B cell (primary cell): Measurements from ENCODE around the gene AOPEP. TPM values are rescaled to one million over a fixed set of nuclear protein-coding genes. Genes with fewer than 3 reads are reported as not detected.

Source experiments
- ATAC-seq: fragments of 200-7000 bp; cut with Tn5 transposase; one replicate; pipeline ENCODE4 v1.10.0; 2021; ENCODE audit warnings: low read depth, mild to moderate bottlenecking, moderate number of reproducible peaks, moderate library complexity
- CTCF ChIA-PET: fragments of 350-600 bp; sonication (Branson Sonifier 250); formaldehyde crosslinking; loops from one replicate; lab custom pipeline; 2021; ENCODE audit warnings: antibody characterized with exemption, inconsistent platforms; lab: Charles Lee
- POLR2A ChIA-PET: fragments of 350-600 bp; sonication (Branson Sonifier 250); formaldehyde crosslinking; loops from one replicate; lab custom pipeline; 2021; ENCODE audit warnings: antibody characterized with exemption; lab: Charles Lee
- DNase-seq: peaks from one replicate; pipeline ENCODE4 v3.0.0; 2013
- H2AFZ ChIP-seq: 2 replicates; pipeline ENCODE4 v1.6.1; 2012; ENCODE audit warnings: mild to moderate bottlenecking, low read depth, low read length; ENCODE audit not compliant: insufficient read depth, poor library complexity, severe bottlenecking
- H3K27ac ChIP-seq, 2 donors: 1 replicate in 1 of 2; 2 replicates in 1 of 2; pipeline ENCODE4 v1.5.1; 2012 to 2013; ENCODE audit warnings: low read length in 2 of 2, mild to moderate bottlenecking in 2 of 2, moderate library complexity in 1 of 2
- H3K27me3 ChIP-seq, 4 experiments: fragments of 200-600 bp in 1 of 4; sonication (generic) in 1 of 4; replicated peaks in 1 of 4; 1 replicate in 2 of 4; 2 replicates in 2 of 4; pipeline versions ENCODE4 v1.6.1 to v1.7.0; 2013 to 2016; ENCODE audit warnings: low read length in 3 of 4, mild to moderate bottlenecking in 2 of 4, mixed read lengths in 1 of 4, moderate library complexity in 1 of 4; ENCODE audit not compliant: insufficient read depth in 4 of 4, control insufficient read depth in 3 of 4; ENCODE audit errors: control extremely low read depth in 1 of 4
- H3K36me3 ChIP-seq, 2 experiments: replicated peaks in 1 of 2; 1 replicate in 1 of 2; 2 replicates in 1 of 2; pipeline versions ENCODE4 v1.6.1 to v1.7.1; 2013; ENCODE audit warnings: low read length in 1 of 2; ENCODE audit not compliant: insufficient read depth in 2 of 2, control insufficient read depth in 1 of 2; ENCODE audit errors: control extremely low read depth in 1 of 2, extremely low read depth in 1 of 2
- H3K4me1 ChIP-seq, 2 donors: fragments of 200-600 bp in 1 of 2; sonication (generic) in 1 of 2; 1 replicate in 1 of 2; 2 replicates in 1 of 2; pipeline versions ENCODE4 v1.5.1 to v1.6.1; 2013 to 2017; ENCODE audit warnings: low read length in 2 of 2; ENCODE audit not compliant: control insufficient read depth in 2 of 2, insufficient read depth in 2 of 2
- H3K4me2 ChIP-seq: replicated peaks from 2 replicates; pipeline ENCODE3; 2012; ENCODE audit warnings: mild to moderate bottlenecking, low read depth, low read length; ENCODE audit not compliant: poor library complexity, severe bottlenecking
- H3K4me3 ChIP-seq, 5 experiments: fragments of 200-600 bp in 1 of 5; sonication (generic) in 1 of 5; 1 replicate in 3 of 5; 2 replicates in 2 of 5; pipeline versions ENCODE4 v1.5.1 to v1.7.0; 2011 to 2016; ENCODE audit warnings: low read length in 4 of 5, mild to moderate bottlenecking in 4 of 5, low read depth in 2 of 5, control low read depth in 1 of 5, moderate library complexity in 1 of 5; ENCODE audit not compliant: insufficient read depth in 1 of 5; ENCODE audit errors: control extremely low read depth in 1 of 5, extremely low read depth in 1 of 5
- H3K79me2 ChIP-seq: fragments of 200-600 bp; sonication (generic); one replicate; pipeline ENCODE4 v1.6.0; 2016; ENCODE audit warnings: low read length; ENCODE audit not compliant: control insufficient read depth, insufficient read depth
- H3K9ac ChIP-seq: fragments of 200-600 bp; sonication (generic); 2 replicates; pipeline ENCODE4 v1.6.1; 2017; ENCODE audit warnings: mild to moderate bottlenecking, low read length, moderate library complexity
- H3K9me3 ChIP-seq, 3 donors: one replicate each; pipeline versions ENCODE4 v1.6.1 to v1.7.1; 2013; ENCODE audit warnings: low read length in 2 of 3; ENCODE audit not compliant: control insufficient read depth in 2 of 3, insufficient read depth in 1 of 3; ENCODE audit errors: control extremely low read depth in 1 of 3
- H4K20me1 ChIP-seq: 2 replicates; pipeline ENCODE4 v1.6.0; 2012; ENCODE audit warnings: mild to moderate bottlenecking, low read length; ENCODE audit not compliant: insufficient read depth, control insufficient read depth, poor library complexity, severe bottlenecking
- H3K27ac Mint-ChIP-seq: one replicate; pipeline ENCODE4 v1.8.0; 2021; ENCODE audit warnings: mixed read lengths
- H3K27me3 Mint-ChIP-seq: one replicate; pipeline ENCODE4 v1.8.0; 2021; ENCODE audit warnings: mixed read lengths
- H3K4me1 Mint-ChIP-seq: one replicate; pipeline ENCODE4 v1.8.0; 2021; ENCODE audit warnings: mixed read lengths
- H3K4me3 Mint-ChIP-seq: one replicate; pipeline ENCODE4 v1.8.0; 2021; ENCODE audit warnings: mixed read lengths
- H3K9me3 Mint-ChIP-seq: one replicate; pipeline ENCODE4 v1.8.0; 2022; ENCODE audit warnings: mixed read lengths; ENCODE audit not compliant: insufficient read depth
- CTCF ChIP-seq: fragments of 200-600 bp; IDR thresholded peaks from one replicate; pipeline ENCODE4 v1.8.0; 2022; ENCODE audit warnings: antibody characterized with exemption, mild to moderate bottlenecking
- EZH2 ChIP-seq: IDR thresholded peaks from 2 replicates; pipeline ENCODE4 v1.6.1; 2012; ENCODE audit warnings: borderline replicate concordance, low read depth, mild to moderate bottlenecking, moderate library complexity, low read length; ENCODE audit not compliant: insufficient read depth, poor library complexity, severe bottlenecking
- WGBS: methylation state at CpG from one replicate; pipeline ENCODE4 v1.1.5; 2013; ENCODE audit warnings: missing lambda C conversion rate; ENCODE audit not compliant: insufficient coverage; 5-methylcytosine and 5-hydroxymethylcytosine counted together
- intact Hi-C: fragments of 100-400 bp; cut with micrococcal nuclease; formaldehyde crosslinking; loops from one replicate; pipeline ENCODE4 v1.10.0; 2022
- polyA plus RNA-seq: library from polyadenylated mRNA; depleted of rRNA; stranded (reverse); fragments of >200 nt; gene quantifications from 2 replicates; pipeline ENCODE4 v1.2.3, GENCODE V29; 2012
- total RNA-seq, 2 donors: library from RNA; stranded (reverse); fragments of 120-200 nt in 1 of 2; gene quantifications; 1 replicate in 1 of 2; 2 replicates in 1 of 2; pipeline versions ENCODE4 v1.2.3 to v1.2.4, GENCODE V29; 2013 to 2022

AOPEP gene
- total and polyA plus RNA-seq, 2 donors (not counting 1 experiment from before 2014, with no cell fraction given) = 5.1 to 35.8 TPM

- H3K9me3 Mint-ChIP-seq = no peaks in the 10 kb centered on the region
- no peak overlapping the region for H3K4me2 ChIP-seq
- no peak overlapping the region for H3K4me3 Mint-ChIP-seq
- H4K20me1 ChIP-seq = no peaks in the 10 kb centered on the region
- H3K4me3 ChIP-seq = no peak overlapping the region
- H3K9me3 ChIP-seq = no peaks in the 10 kb centered on the region
- H3K27me3 ChIP-seq = no peaks in the 10 kb centered on the region
- 99% methylated on average over 10 of the region's 17 CpGs for WGBS
- ATAC-seq (no peak), DNase-seq (no peak)
- POLR2A ChIA-PET = no interaction called here
- no peak overlapping the region for H2AFZ ChIP-seq
- H3K4me1 ChIP-seq = no peaks in the 10 kb centered on the region
- H3K9ac ChIP-seq = no peak overlapping the region
- CTCF ChIA-PET = interaction anchor here (0.7 to 4.9 kb wide), 4 partner anchors 137 to 250 kb away, joined by 3 to 93 read pairs (median 42); no protein-coding TSS in a partner anchor
- no peak for TF ChIP-seq EZH2
- TF ChIP-seq CTCF = no peak
- H3K27me3 Mint-ChIP-seq = no peaks in the 10 kb centered on the region
- H3K27ac Mint-ChIP-seq = no peak overlapping the region
- no peaks in the 10 kb centered on the region for H3K36me3 ChIP-seq
- H3K4me1 Mint-ChIP-seq = peaks cover 8% of the 10 kb centered on the region
- H3K27ac ChIP-seq = no peak overlapping the region
- H3K79me2 ChIP-seq = no peaks in the 10 kb centered on the region
- intact Hi-C loops = loop anchor here (5.0 kb wide), 1 partner anchor 57 kb away; no protein-coding TSS in a partner anchor
Observed at GRCh38 chr9:94919376-94920098, 193.0 kb downstream of the AOPEP start.

- Mint-ChIP-seq H3K4me1 (peaks cover 8% of the 10 kb centered on the region), H3K27me3 (no peaks in the 10 kb centered on the region)
- POLR2A ChIA-PET = no interaction called here
Observed at GRCh38 chr9:94920420-94921091, 194.1 kb downstream of the AOPEP start.

More at GRCh38 chr9:94920420-94921091, 194.1 kb downstream of the AOPEP start:
- Mint-ChIP-seq H3K9me3 (no peaks in the 10 kb centered on the region), H3K27ac (no peak overlapping the region), H3K4me3 (no peak overlapping the region)
- Histone ChIP-seq H3K36me3 (no peaks in the 10 kb centered on the region), H3K4me1 (no peaks in the 10 kb centered on the region), H3K27ac (no peak overlapping the region), H3K9me3 (no peaks in the 10 kb centered on the region), H3K4me2 (no peak overlapping the region), H3K9ac (no peak overlapping the region), H4K20me1 (no peaks in the 10 kb centered on the region), H3K79me2 (no peaks in the 10 kb centered on the region), H3K4me3 (no peak overlapping the region), H2AFZ (no peak overlapping the region), H3K27me3 (no peaks in the 10 kb centered on the region)
- no peak for ATAC-seq
- no peak for TF ChIP-seq CTCF
- no peak for TF ChIP-seq EZH2
- DNase-seq = no peak
- CTCF ChIA-PET = interaction anchor here (0.6 to 4.9 kb wide), 2 partner anchors 216 to 238 kb away, joined by 4 to 93 read pairs; no protein-coding TSS in a partner anchor
- intact Hi-C loops = no loop called here
- 98% methylated on average over 8 of the region's 12 CpGs for WGBS
